Ishikawa (cell line): ENCODE measurements around the gene IFNL4.

Experiments
- CEBPB ChIP-seq: IDR thresholded peaks from 2 replicates; pipeline ENCODE4 v1.6.1; 2012
- CREB1 ChIP-seq: IDR thresholded peaks from 2 replicates; pipeline ENCODE4 v1.6.1; 2012; ENCODE audit warnings: low read depth
- EGR1 ChIP-seq: IDR thresholded peaks from 2 replicates; pipeline ENCODE4 v1.6.1; 2012
- EP300 ChIP-seq: IDR thresholded peaks from 2 replicates; pipeline ENCODE4 v1.6.1; 2012; ENCODE audit warnings: borderline replicate concordance
- FOXM1 ChIP-seq: IDR thresholded peaks from 2 replicates; pipeline ENCODE4 v1.6.1; 2012; ENCODE audit warnings: low read depth, borderline replicate concordance
- MAX ChIP-seq: IDR thresholded peaks from 2 replicates; pipeline ENCODE4 v1.6.1; 2012
- RAD21 ChIP-seq: IDR thresholded peaks from 2 replicates; pipeline ENCODE4 v1.6.1; 2012; ENCODE audit warnings: low read depth
- REST ChIP-seq: IDR thresholded peaks from 2 replicates; pipeline ENCODE4 v1.6.1; 2012; ENCODE audit warnings: low read depth, mild to moderate bottlenecking
- TCF12 ChIP-seq: IDR thresholded peaks from 2 replicates; pipeline ENCODE4 v1.6.1; 2012; ENCODE audit warnings: low read depth
- TEAD4 ChIP-seq: IDR thresholded peaks from 2 replicates; pipeline ENCODE4 v1.6.1; 2012
- USF1 ChIP-seq: IDR thresholded peaks from 2 replicates; pipeline ENCODE4 v1.6.1; 2012
- YY1 ChIP-seq: IDR thresholded peaks from 2 replicates; pipeline ENCODE4 v1.6.1; 2012; ENCODE audit warnings: low read depth
- ZBTB7A ChIP-seq: IDR thresholded peaks from 2 replicates; pipeline ENCODE4 v1.6.1; 2012; ENCODE audit warnings: low read depth

- TF ChIP-seq FOXM1: no peak
- TF ChIP-seq CREB1: no peak
- TF ChIP-seq EP300: no peak
- no peak for TF ChIP-seq REST
- no peak for TF ChIP-seq EGR1
- no peak for TF ChIP-seq YY1
- TF ChIP-seq CEBPB: no peak
- TF ChIP-seq ZBTB7A: no peak
- TF ChIP-seq RAD21: no peak
- no peak for TF ChIP-seq TEAD4
- TF ChIP-seq TCF12: no peak
- TF ChIP-seq USF1: no peak
- no peak for TF ChIP-seq MAX
Measured at GRCh38 chr19:39248806-39249205, at the start of gene IFNL4.
